Inferior parietal cortex (tissue), 1 donor: ENCODE results near the gene PYGO2.
"Not testable (repeated sequence)": the region's sequence is repeated elsewhere in the genome, so short reads cannot be mapped to it uniquely, and the experiment has no call there.

ENCODE experiments used
- DNase-seq: peaks from one replicate; pipeline ENCODE4 v3.0.0-alpha.2; 2016; ENCODE audit errors: extremely low spot score

Gene PYGO2

DNA sequence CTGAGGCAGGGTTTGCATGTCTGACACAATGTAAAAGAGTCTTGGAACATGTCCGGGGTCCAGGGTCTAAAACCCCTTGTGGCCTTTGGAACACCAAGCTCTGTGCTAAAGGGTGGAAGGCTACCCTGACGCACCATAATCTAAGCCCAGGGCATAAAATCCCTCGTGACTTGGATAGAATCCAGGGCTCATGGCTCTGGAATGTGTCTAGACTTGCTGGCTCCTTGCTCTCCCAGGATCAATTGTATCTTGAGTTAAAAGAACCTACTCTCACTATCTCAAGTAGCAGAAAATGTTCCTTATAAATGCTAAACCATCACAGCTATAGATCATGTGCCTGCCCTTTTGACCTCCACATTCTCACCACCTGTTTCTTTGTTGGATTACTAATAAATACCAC is 53.5 kb downstream of the PYGO2 start:
- not testable (repeated sequence) for DNase-seq
